ENCODE results near the gene VSIR.

Gene VSIR

DNA sequence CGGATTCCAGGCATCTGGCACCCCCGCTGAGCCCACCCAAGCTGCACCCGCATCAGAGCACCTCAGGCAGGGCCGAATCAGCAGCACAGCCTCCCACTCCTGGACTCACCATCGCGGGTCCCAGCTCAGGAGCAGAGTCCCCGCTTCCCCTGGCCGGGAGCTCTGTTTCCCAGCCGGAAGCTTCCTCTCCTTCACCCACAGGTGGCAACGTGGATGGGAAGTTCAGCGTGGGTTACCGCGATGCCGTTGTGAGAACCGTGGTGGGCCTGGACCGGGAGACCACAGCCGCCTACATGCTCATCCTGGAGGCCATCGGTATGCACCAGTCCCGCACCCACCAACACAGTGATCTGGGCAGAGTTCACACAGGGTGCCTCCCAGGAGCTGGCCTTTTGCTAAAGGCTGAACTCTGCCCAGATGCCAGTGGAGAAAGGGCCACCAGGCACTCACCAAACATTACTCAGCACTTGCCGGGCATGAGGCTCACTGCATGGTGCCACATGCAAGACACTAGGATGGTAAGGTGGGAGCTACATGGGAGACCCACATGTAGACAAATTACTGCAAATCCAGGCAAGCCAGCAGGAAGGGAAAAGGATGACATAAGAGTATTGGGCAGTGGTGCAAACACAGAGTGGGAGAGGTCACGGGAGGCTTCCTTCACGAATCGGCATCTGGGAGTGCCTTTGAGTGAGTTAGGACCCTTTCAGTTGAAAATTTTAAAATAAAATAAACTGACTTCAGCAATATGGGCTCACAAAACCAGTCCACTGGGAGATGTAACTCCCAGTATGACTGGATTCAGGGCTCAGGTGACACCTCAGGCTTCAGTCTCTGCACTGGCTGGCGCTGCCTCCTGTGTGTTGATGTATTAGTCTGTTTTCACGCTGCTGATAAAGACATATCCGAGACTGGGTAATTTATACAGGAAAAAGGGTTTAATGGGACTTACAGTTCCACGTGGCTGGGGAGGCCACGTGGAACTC, 64.1 kb downstream of the VSIR start:
- TF ChIP-seq, protein P1, sequence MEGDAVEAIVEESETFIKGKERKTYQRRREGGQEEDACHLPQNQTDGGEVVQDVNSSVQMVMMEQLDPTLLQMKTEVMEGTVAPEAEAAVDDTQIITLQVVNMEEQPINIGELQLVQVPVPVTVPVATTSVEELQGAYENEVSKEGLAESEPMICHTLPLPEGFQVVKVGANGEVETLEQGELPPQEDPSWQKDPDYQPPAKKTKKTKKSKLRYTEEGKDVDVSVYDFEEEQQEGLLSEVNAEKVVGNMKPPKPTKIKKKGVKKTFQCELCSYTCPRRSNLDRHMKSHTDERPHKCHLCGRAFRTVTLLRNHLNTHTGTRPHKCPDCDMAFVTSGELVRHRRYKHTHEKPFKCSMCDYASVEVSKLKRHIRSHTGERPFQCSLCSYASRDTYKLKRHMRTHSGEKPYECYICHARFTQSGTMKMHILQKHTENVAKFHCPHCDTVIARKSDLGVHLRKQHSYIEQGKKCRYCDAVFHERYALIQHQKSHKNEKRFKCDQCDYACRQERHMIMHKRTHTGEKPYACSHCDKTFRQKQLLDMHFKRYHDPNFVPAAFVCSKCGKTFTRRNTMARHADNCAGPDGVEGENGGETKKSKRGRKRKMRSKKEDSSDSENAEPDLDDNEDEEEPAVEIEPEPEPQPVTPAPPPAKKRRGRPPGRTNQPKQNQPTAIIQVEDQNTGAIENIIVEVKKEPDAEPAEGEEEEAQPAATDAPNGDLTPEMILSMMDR (IDR thresholded peaks at IDR 0.05; ENCODE audit: low read depth, low read length) = no peak
- DNase-seq (ENCODE audit: extremely low read depth, low read depth) = no peak

DNA sequence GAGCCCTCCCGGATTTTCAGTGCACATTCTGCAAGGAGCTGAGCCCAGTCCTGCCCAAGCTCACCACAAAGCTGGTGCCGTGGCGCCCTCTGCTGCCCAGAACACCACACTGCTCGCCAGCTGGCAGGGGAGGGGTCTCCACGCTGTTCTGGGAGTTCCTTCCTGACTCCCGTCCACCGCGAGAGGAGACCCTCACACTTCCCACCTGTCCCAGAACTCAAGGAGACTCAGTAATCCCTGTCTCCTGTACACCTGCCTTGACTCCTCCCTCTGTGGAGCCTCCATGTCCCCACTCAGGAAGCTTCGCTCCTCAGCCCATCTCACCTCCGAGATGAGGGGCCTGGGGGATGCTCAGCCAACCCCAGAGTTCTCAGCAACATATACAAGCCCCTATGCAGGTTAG, 65.0 kb downstream of the VSIR start:
- TF ChIP-seq, protein P1 (IDR thresholded peaks at IDR 0.05; ENCODE audit: low read depth, low read length) = peak; percentile 77
- no peak for DNase-seq (ENCODE audit: extremely low read depth, low read depth)

- TF ChIP-seq, protein P1 (IDR thresholded peaks at IDR 0.05; ENCODE audit: low read depth, low read length) = no peak
- DNase-seq (ENCODE audit: extremely low read depth, low read depth) = no peak
These were observed 66.0 kb downstream of the VSIR start for GRCh38 chr10:71707240-71707789.

DNA sequence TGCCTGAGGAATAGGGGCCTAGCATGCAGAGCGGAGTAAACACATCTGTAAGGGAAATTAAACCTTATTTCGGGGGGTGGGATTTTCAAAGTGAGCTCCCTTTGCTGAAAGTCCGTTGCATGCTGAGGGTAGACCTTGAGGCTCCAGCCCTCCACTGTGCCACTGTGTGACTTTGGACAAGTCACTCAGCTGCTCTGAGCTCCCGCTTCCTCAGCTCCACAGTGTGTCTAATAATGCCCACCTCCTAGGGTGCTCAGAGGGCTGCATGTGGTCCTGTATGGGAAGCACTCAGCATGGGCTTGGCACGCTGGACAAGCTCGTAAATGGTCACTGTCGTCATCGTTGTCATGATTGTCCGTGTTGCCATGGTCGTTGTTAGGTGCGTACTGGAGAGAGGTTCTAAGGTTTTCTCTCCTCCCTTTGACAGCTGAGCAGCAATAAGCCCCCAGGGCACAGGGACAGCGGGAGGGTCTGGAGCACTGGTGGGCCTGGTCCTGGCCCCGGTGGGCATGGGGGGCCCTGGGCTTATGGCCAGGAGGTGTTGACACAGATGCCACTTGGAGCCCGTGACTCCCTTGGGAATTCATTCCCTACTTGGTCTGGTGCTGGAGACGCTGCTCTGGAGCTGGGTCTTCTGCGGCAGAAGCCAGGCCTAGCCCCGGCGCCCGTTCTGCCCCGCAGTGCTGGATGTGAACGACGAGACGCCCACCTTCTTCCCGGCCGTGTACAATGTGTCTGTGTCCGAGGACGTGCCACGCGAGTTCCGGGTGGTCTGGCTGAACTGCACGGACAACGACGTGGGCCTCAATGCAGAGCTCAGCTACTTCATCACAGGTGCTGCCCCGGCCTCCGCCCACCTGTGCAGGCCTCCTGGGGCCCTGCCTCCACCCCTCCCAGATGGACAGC, 66.9 kb downstream of the VSIR start:
- no peak for DNase-seq (ENCODE audit: extremely low read depth, low read depth)
- TF ChIP-seq, protein P1 (IDR thresholded peaks at IDR 0.05; ENCODE audit: low read depth, low read length) = no peak

GRCh38 chr10:71705582-71705981, 67.7 kb downstream of the VSIR start:
- no peak for DNase-seq (ENCODE audit: extremely low read depth, low read depth)
- TF ChIP-seq, protein P1 (IDR thresholded peaks at IDR 0.05; ENCODE audit: low read depth, low read length) = no peak

GRCh38 chr10:71704816-71705215, 68.5 kb downstream of the VSIR start:
- DNase-seq (ENCODE audit: extremely low read depth, low read depth) = no peak
- TF ChIP-seq, protein P1 (IDR thresholded peaks at IDR 0.05; ENCODE audit: low read depth, low read length) = no peak
